Upper lobe of left lung (tissue), 6 donors: ENCODE measurements around the gene SYNE3. TPM values are rescaled to one million over a fixed set of nuclear protein-coding genes. Genes with fewer than 3 reads are reported as not detected.

Experiments used
- ATAC-seq, 2 donors: fragments of 200-7000 bp; cut with Tn5 transposase; one replicate each; pipeline ENCODE4 v1.9.1; 2022; ENCODE audit warnings: mild to moderate bottlenecking in 2 of 2, moderate library complexity in 2 of 2; ENCODE audit not compliant: low FRiP score in 2 of 2
- DNase-seq, 2 donors: peaks; one replicate each; pipeline ENCODE4 v3.0.0-alpha.2; 2019 to 2020
- H3K27ac ChIP-seq, 4 donors: fragments of 200-600 bp; sonication (generic); one replicate each; pipeline ENCODE4 v1.5.1; 2016 to 2019
- H3K27me3 ChIP-seq, 4 donors: fragments of 200-600 bp; sonication (generic); one replicate each; pipeline ENCODE4 v1.5.1; 2017 to 2019
- H3K36me3 ChIP-seq, 4 donors: fragments of 200-600 bp; sonication (generic); one replicate each; pipeline ENCODE4 v1.5.1; 2016 to 2019
- H3K4me1 ChIP-seq, 4 donors: fragments of 200-600 bp; sonication (generic); one replicate each; pipeline ENCODE4 v1.5.1; 2018 to 2019
- H3K4me3 ChIP-seq, 4 donors: fragments of 200-600 bp; sonication (generic); one replicate each; pipeline ENCODE4 v1.5.1; 2017 to 2019; ENCODE audit warnings: mild to moderate bottlenecking in 2 of 4, moderate library complexity in 1 of 4
- H3K9me3 ChIP-seq, 4 donors: fragments of 200-600 bp; sonication (generic); one replicate each; pipeline ENCODE4 v1.5.1; 2018 to 2019
- EP300 ChIP-seq, 4 donors: sonication (generic); formaldehyde crosslinking; IDR thresholded peaks; one replicate each; pipeline ENCODE4 v1.5.1; 2017; ENCODE audit warnings: antibody characterized with exemption in 4 of 4, control low read depth in 2 of 4
- POLR2A ChIP-seq, 4 donors: fragments of 450-650 bp; IDR thresholded peaks; one replicate each; pipeline ENCODE4 v1.5.1; 2016 to 2017; ENCODE audit warnings: antibody characterized with exemption in 4 of 4, mild to moderate bottlenecking in 2 of 4
- POLR2AphosphoS5 ChIP-seq, 2 donors: sonication (generic); formaldehyde crosslinking; IDR thresholded peaks; one replicate each; pipeline ENCODE4 v1.5.1; 2017; ENCODE audit warnings: antibody characterized with exemption in 2 of 2
- WGBS, 2 donors: methylation state at CpG; one replicate each; pipeline ENCODE4 v1.1.5; 2017 to 2018; 5-methylcytosine and 5-hydroxymethylcytosine counted together
- total RNA-seq, 6 donors: library from RNA; depleted of rRNA in 4 of 6; stranded (reverse); fragments of >200 nt in 4 of 6; gene quantifications; one replicate each; pipeline versions ENCODE4 v1.1.0 to v1.2.1, GENCODE V29; 2016 to 2021
- TF ChIP-seq, protein P1 (sequence below), 6 experiments: fragments of 450-650 bp in 4 of 6; fragments of 200-600 bp in 2 of 6; sonication (generic) in 2 of 6; IDR thresholded peaks; one replicate each; pipeline ENCODE4 v1.5.1; 2016 to 2019; ENCODE audit warnings: antibody characterized with exemption in 6 of 6
- donor health status: DM: no; HTN: no; CAD: no; lungs with moderate emphysema.
- donor health status: DM: no; HTN: yes; CAD: no; lungs with severe emphysema.

The SYNE3 gene
- total RNA-seq, 6 donors from 2014 or later: 15.6 to 38.8 (median 19.0) TPM

GRCh38 chr14:95541346-95541745 is 24.9 kb upstream of the SYNE3 start:
- Histone ChIP-seq H3K27ac (no peak overlapping the region), H3K27me3 (no peaks in the 10 kb centered on the region), H3K4me1 (peaks cover 14 to 35% (median 19%) of the 10 kb centered on the region in 4 donors), H3K9me3 (no peaks in the 10 kb centered on the region), H3K4me3 (no peak overlapping the region), H3K36me3 (peaks cover 0 to 14% (median 6%) of the 10 kb centered on the region in 4 donors)
- DNase-seq: no peak
- 67 to 72% methylated on average over 4 of the region's 4 CpGs for WGBS, 2 donors
- ATAC-seq: no peak
- TF ChIP-seq, protein P1, sequence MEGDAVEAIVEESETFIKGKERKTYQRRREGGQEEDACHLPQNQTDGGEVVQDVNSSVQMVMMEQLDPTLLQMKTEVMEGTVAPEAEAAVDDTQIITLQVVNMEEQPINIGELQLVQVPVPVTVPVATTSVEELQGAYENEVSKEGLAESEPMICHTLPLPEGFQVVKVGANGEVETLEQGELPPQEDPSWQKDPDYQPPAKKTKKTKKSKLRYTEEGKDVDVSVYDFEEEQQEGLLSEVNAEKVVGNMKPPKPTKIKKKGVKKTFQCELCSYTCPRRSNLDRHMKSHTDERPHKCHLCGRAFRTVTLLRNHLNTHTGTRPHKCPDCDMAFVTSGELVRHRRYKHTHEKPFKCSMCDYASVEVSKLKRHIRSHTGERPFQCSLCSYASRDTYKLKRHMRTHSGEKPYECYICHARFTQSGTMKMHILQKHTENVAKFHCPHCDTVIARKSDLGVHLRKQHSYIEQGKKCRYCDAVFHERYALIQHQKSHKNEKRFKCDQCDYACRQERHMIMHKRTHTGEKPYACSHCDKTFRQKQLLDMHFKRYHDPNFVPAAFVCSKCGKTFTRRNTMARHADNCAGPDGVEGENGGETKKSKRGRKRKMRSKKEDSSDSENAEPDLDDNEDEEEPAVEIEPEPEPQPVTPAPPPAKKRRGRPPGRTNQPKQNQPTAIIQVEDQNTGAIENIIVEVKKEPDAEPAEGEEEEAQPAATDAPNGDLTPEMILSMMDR (IDR thresholded peaks at IDR 0.05): no peak
- TF ChIP-seq POLR2AphosphoS5 (IDR thresholded peaks at IDR 0.05): no peak

DNA sequence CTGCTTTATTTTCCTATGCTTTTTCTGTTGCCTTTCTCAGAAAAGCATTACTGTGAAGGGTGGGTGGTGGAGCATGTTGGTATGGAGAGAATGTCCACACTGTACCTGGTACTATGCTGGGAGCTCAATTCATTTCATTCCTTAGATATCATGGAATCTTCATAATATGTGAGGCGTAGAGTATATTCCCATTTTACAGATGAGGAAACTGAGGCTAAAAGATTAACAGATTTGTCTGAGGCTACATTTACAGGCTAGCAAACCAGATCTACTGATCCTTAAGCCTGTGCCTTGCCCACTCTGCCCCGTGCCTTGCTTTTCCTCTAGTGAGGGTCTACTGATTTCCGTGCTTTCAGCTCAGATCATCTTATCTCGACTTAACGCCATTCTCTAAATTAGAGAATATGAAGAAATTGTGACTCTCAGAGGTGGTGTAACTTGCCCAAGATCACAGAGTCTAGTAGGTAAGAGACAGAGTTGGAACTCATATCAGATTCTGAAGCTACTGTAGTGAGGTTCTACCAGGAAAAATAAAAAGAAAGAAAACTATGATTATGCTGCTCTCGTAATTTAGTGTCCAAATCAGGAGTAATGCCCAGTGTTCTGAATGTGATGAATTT is 23.9 kb upstream of the SYNE3 start:
- H3K4me3 ChIP-seq: no peak overlapping the region
- H3K36me3 ChIP-seq: peaks cover 0 to 14% (median 6%) of the 10 kb centered on the region in 4 donors
- TF ChIP-seq, protein P1 (IDR thresholded peaks at IDR 0.05): no peak
- TF ChIP-seq POLR2AphosphoS5 (IDR thresholded peaks at IDR 0.05) (no peak), EP300 (IDR thresholded peaks at IDR 0.05) (no peak), POLR2A (IDR thresholded peaks at IDR 0.05) (no peak)
- ATAC-seq (no peak), DNase-seq (no peak)
- H3K9me3 ChIP-seq: no peaks in the 10 kb centered on the region
- 92 to 96% methylated on average over 6 of the region's 6 CpGs for WGBS, 2 donors
- H3K4me1 ChIP-seq: peaks cover 22 to 45% (median 28%) of the 10 kb centered on the region in 4 donors
- H3K27me3 ChIP-seq: no peaks in the 10 kb centered on the region
- H3K27ac ChIP-seq: no peak overlapping the region

DNA sequence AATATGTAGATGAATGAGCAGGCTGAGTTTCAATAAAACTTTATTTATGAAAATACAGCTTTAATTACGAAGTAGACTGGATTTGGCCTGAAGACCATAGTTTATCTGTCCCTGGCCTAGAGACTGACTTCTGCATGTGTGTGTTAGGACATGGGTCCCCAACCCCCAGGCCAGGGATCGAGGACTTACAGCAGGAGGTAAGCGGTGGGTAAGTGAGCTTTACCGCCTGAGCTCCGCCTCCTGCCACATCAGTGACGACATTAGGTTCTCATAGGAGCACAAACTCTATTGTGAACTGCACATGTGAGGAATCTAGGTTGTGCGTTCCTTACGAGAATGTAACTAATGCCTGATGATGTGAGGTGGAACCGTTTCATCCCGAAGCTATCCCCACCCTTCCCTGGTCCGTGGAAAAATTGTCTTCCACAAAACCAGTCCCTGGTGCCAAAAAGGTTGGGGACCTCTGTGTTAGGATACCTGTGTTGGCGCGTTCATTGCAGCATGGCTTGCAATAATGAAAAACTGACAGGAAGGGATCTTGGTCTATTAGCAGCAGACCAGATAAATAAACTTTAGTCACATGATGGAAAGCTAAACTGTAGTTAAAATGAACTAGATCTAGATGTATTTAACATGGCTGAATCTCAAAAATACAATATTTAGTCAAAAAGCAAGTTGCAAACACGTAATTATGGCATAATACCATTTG is 22.5 kb upstream of the SYNE3 start:
- Histone ChIP-seq H3K36me3 (peaks cover 0 to 2% (median under 1%) of the 10 kb centered on the region in 4 donors), H3K9me3 (no peaks in the 10 kb centered on the region), H3K4me3 (no peak overlapping the region), H3K27me3 (no peaks in the 10 kb centered on the region), H3K27ac (no peak overlapping the region), H3K4me1 (peaks cover 22 to 48% (median 29%) of the 10 kb centered on the region in 4 donors)
- DNase-seq (no peak), ATAC-seq (no peak)
- TF ChIP-seq POLR2A (IDR thresholded peaks at IDR 0.05): no peak
- TF ChIP-seq, protein P1 (IDR thresholded peaks at IDR 0.05): no peak
- no peak for TF ChIP-seq POLR2AphosphoS5 (IDR thresholded peaks at IDR 0.05)
- TF ChIP-seq EP300 (IDR thresholded peaks at IDR 0.05): no peak
- WGBS, 2 donors: 92 to 93% methylated on average over 14 of the region's 14 CpGs

- 66 to 68% methylated on average over 9 of the region's 9 CpGs for WGBS, 2 donors
- peak overlapping the region in 1 of 4 donors; percentile 6 for H3K27ac ChIP-seq
- H3K4me1 ChIP-seq: peaks cover 36 to 62% (median 43%) of the 10 kb centered on the region in 4 donors
- ATAC-seq: no peak
- H3K36me3 ChIP-seq: no peaks in the 10 kb centered on the region
- H3K4me3 ChIP-seq: no peak overlapping the region
- no peak for DNase-seq
- H3K27me3 ChIP-seq: no peaks in the 10 kb centered on the region
- no peaks in the 10 kb centered on the region for H3K9me3 ChIP-seq
- no peak for TF ChIP-seq EP300 (IDR thresholded peaks at IDR 0.05)
- no peak for TF ChIP-seq POLR2A (IDR thresholded peaks at IDR 0.05)
- no peak for TF ChIP-seq POLR2AphosphoS5 (IDR thresholded peaks at IDR 0.05)
- TF ChIP-seq, protein P1 (IDR thresholded peaks at IDR 0.05): no peak
These were observed 21.0 kb upstream of the SYNE3 start for GRCh38 chr14:95537298-95538089.
